Esophagus muscularis mucosa (tissue), 4 donors: ENCODE data around the gene C14orf180.

ENCODE experiments used
- CTCF ChIP-seq, 3 experiments: fragments of 200-600 bp in 2 of 3; fragments of 450-650 bp in 1 of 3; sonication (generic) in 2 of 3; IDR thresholded peaks; one replicate each; pipeline ENCODE4 v1.5.1; 2017 to 2019; ENCODE audit warnings: antibody characterized with exemption in 3 of 3, mild to moderate bottlenecking in 2 of 3, moderate library complexity in 1 of 3
- EP300 ChIP-seq: sonication (generic); formaldehyde crosslinking; IDR thresholded peaks from one replicate; pipeline ENCODE4 v1.6.1; 2017; ENCODE audit warnings: antibody characterized with exemption
- POLR2A ChIP-seq: fragments of 450-650 bp; IDR thresholded peaks from one replicate; pipeline ENCODE4 v1.6.1; 2017; ENCODE audit warnings: antibody characterized with exemption, moderate library complexity, mild to moderate bottlenecking, low read depth
- POLR2AphosphoS5 ChIP-seq, 2 donors: sonication (generic); formaldehyde crosslinking; IDR thresholded peaks; one replicate each; pipeline ENCODE4 v1.6.1; 2017; ENCODE audit warnings: antibody characterized with exemption in 2 of 2

GRCh38 chr14:104632781-104633180 is 53.2 kb downstream of the C14orf180 start:
- no peak for TF ChIP-seq POLR2AphosphoS5 (IDR thresholded peaks at IDR 0.05)
- TF ChIP-seq EP300: no peak
- no peak for TF ChIP-seq CTCF (IDR thresholded peaks at IDR 0.05)
- TF ChIP-seq POLR2A: no peak
